Stomach (tissue), 4 donors: ENCODE measurements around the gene SLC6A11.

Experiments used
- EP300 ChIP-seq: sonication (generic); formaldehyde crosslinking; IDR thresholded peaks from one replicate; pipeline ENCODE4 v1.6.1; 2017; ENCODE audit warnings: antibody characterized with exemption
- POLR2A ChIP-seq, 4 donors: fragments of 450-650 bp; IDR thresholded peaks; one replicate each; pipeline ENCODE4 v1.6.1; 2016; ENCODE audit warnings: antibody characterized with exemption in 4 of 4, control low read depth in 2 of 4, mild to moderate bottlenecking in 1 of 4, moderate library complexity in 1 of 4
- TF ChIP-seq, protein P1 (sequence below), 7 experiments: fragments of 450-650 bp in 4 of 7; fragments of 200-600 bp in 3 of 7; sonication (generic) in 3 of 7; IDR thresholded peaks; one replicate each; pipeline ENCODE4 v1.5.1; 2016 to 2019; ENCODE audit warnings: antibody characterized with exemption in 7 of 7, control low read depth in 2 of 7, mild to moderate bottlenecking in 1 of 7

DNA sequence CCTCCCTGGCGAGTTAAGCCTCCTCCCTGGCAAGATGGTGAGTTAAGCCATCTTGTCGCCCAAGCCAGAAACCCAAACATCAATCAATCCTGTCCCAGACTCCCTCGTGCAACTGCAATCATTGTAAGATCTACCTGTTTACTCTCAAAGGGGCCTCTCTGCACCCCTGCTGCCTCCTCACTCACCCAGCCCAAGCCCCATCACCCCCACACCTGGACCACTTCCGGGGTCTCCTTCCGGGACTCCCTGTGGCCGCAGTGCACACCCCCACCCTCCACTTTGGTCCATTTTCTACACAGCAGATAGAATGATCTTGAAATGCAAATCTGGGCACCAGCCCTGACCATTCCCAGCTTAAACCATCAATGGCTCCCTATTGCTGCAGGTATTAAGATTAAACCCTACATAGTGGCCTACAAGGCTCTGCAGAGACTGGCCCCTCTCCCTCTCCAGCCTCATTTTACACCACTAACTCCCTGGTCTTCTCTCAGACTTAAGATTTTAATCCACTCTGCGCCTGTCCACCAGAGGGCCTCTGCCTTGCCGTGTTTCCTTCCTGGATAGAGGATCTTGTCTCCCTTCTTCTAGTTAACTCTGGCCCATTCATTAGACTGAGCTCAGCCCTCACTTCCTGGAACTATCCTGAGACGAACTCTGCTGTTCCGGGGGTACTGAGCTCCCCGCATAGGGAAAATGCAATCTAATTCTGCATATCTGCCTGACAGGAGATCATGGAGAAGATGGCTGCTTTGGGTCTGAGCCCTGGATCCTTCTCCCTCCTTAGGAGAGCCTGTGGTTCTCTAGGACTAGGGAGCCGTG is 134.7 kb downstream of the SLC6A11 start:
- TF ChIP-seq POLR2A (IDR thresholded peaks at IDR 0.05), result no peak
- TF ChIP-seq, protein P1, sequence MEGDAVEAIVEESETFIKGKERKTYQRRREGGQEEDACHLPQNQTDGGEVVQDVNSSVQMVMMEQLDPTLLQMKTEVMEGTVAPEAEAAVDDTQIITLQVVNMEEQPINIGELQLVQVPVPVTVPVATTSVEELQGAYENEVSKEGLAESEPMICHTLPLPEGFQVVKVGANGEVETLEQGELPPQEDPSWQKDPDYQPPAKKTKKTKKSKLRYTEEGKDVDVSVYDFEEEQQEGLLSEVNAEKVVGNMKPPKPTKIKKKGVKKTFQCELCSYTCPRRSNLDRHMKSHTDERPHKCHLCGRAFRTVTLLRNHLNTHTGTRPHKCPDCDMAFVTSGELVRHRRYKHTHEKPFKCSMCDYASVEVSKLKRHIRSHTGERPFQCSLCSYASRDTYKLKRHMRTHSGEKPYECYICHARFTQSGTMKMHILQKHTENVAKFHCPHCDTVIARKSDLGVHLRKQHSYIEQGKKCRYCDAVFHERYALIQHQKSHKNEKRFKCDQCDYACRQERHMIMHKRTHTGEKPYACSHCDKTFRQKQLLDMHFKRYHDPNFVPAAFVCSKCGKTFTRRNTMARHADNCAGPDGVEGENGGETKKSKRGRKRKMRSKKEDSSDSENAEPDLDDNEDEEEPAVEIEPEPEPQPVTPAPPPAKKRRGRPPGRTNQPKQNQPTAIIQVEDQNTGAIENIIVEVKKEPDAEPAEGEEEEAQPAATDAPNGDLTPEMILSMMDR (IDR thresholded peaks at IDR 0.05), result peak in 3 of 7 experiments; percentile 6 to 30 (median 30)
- no peak for TF ChIP-seq EP300
